Skeletal muscle cell (primary cell): ENCODE results near the gene TAS1R1.
A peak's percentile ranks its signal among the peaks of the same experiment; 100 is the strongest.
"Not testable (repeated sequence)": the region's sequence is repeated elsewhere in the genome, so short reads cannot be mapped to it uniquely, and the experiment has no call there.

Source experiments
- DNase-seq: peaks from one replicate; pipeline ENCODE4 v3.0.0-alpha.2; 2010; ENCODE audit warnings: low read depth
- H3K4me3 ChIP-seq: 2 replicates; pipeline ENCODE4 v1.5.1; 2011; ENCODE audit warnings: low read depth, mild to moderate bottlenecking, control low read depth, low read length, moderate library complexity

Gene TAS1R1

GRCh38 chr1:6585841-6586240 is 30.7 kb downstream of the TAS1R1 start:
- DNase-seq: no peak
- H3K4me3 ChIP-seq: no peak overlapping the region

DNA sequence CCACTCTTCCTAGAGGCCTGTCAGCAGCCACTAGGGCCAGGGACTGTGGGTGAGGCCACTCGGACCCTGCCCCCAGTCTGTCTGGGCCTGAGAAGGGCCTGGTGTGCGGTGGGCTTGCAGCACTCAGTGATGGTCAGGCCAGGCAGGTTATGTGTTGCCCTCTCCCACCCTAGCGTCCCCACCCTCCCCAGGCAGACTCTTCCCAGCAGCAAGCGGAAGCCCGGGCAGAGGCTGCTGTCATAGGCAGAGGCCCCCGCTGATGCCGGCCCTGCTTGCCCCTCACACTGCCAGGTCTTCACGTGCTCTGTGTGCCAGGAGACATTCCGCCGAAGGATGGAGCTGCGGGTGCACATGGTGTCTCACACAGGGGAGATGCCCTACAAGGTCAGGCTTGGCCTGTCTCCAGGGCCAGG is 31.3 kb downstream of the TAS1R1 start:
- no peak overlapping the region for H3K4me3 ChIP-seq
- DNase-seq: no peak

- DNase-seq: no peak
- no peak overlapping the region for H3K4me3 ChIP-seq
Measured at GRCh38 chr1:6587261-6588005, 32.3 kb downstream of the TAS1R1 start.

DNA sequence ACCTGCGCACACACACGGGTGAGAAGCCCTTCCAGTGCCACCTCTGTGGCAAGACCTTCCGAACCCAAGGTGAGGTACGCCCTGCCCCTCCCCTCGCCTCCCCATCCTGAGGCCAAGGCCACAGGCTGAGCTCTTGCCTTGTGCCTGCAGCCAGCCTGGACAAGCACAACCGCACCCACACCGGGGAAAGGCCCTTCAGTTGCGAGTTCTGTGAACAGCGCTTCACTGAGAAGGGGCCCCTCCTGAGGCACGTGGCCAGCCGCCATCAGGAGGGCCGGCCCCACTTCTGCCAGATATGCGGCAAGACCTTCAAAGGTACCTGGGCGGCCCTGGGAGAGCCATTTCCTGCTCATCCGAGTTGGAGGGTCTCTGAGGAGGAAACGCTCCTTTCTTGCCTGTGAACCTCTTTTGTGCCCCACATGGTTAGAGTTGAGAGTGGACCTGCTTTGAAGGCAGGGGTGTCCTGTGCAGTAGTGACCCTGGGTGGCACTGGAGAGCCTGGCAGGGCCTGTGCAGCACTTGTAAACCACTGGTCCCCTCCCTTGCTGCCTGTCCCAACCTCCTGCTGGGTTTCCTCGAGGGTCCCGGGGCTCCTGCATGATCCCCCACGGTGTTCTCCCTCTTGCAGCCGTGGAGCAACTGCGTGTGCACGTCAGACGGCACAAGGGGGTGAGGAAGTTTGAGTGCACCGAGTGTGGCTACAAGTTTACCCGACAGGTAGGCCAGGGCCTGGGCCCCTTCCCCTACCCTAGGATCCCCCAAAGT is 33.2 kb downstream of the TAS1R1 start:
- no peak overlapping the region for H3K4me3 ChIP-seq
- no peak for DNase-seq

- H3K4me3 ChIP-seq: no peak overlapping the region
- no peak for DNase-seq
Measured at GRCh38 chr1:6588893-6589520, 33.9 kb downstream of the TAS1R1 start.

DNA sequence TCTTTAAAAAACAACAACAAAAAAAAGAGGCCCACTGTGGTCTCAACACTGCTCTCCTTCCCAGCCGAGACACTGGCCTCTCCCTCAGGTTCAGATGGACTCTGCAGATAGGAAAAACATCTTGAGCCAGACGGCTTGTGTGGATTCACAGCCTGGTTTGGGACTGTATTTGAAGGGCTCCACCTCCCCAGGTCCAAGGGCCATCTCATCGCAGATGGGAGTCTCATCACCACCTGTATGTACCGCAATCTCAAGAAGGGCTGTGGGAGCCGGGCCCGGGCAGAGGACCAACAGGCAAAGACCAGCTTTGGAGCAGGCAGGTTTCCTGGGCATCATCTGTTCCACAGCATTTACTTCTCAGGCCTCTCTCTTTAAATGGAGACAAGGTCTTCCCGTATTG is 34.9 kb downstream of the TAS1R1 start:
- DNase-seq: no peak
- no peak overlapping the region for H3K4me3 ChIP-seq

GRCh38 chr1:6591222-6591621 is 36.1 kb downstream of the TAS1R1 start:
- DNase-seq: no peak
- H3K4me3 ChIP-seq: no peak overlapping the region

DNA sequence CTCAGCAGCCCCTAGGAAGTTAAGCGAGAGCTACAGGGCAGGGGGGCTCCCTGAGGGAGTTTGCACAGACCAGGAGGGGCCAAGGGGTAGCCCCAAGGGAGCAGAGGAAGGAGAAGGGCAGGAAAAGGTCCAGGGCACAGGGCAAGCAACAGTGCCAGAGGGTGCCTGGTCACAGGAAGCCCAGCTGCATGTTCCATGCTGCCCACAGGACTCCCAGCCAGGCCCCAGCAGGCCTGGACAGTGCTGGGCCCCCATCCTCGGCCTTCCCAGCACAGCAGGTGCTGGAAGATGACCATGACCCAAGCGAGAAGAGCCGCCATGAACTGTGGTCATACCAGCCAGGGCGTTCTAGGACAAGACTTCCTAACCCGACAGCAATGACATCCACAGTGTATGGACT is 36.5 kb downstream of the TAS1R1 start:
- DNase-seq: no peak
- no peak overlapping the region for H3K4me3 ChIP-seq

GRCh38 chr1:6592441-6592840 is 37.3 kb downstream of the TAS1R1 start:
- no peak overlapping the region for H3K4me3 ChIP-seq
- no peak for DNase-seq

DNA sequence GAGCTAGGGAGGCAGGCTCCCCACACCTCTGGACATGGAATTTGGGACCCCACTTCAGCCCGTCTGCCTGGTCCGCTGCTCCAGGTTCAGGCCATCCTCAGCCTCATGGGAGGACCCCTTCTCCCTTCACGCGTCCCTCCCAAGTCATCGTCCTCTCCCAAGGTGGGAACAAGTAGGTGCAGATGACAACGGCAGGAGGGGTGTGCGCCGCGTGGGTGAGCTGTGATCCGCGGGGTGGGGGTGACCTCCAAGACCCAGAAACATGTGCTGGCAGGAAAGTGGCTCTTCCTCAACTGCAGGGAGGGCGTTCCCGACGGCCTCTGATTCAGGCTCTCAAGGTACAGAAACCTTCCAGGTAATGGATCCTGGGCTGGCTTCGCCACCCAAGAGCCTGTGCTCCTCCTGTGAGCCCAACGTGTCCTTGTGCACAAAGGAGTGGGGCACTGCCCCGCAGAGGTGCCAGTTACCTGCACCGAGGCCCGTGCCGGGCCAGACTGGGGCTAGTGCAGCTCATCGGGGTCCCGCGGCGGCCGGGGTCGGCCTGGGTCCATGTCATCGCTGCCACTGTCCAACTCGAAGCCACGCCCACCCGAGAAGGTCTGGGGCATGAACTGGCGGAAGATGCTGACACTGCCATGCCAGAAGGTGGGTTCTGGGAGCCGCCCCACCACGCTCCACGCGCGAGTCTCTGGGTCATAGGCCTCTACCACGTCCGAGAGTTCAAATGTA is 37.9 kb downstream of the TAS1R1 start:
- no peak overlapping the region for H3K4me3 ChIP-seq
- no peak for DNase-seq

- no peak overlapping the region for H3K4me3 ChIP-seq
- DNase-seq: no peak
Measured at GRCh38 chr1:6593810-6594209, 38.7 kb downstream of the TAS1R1 start.

GRCh38 chr1:6594977-6595740 is 40.1 kb downstream of the TAS1R1 start:
- no peak overlapping the region for H3K4me3 ChIP-seq
- no peak for DNase-seq

- DNase-seq: no peak
Measured at GRCh38 chr1:6596351-6596750, 41.2 kb downstream of the TAS1R1 start.

DNA sequence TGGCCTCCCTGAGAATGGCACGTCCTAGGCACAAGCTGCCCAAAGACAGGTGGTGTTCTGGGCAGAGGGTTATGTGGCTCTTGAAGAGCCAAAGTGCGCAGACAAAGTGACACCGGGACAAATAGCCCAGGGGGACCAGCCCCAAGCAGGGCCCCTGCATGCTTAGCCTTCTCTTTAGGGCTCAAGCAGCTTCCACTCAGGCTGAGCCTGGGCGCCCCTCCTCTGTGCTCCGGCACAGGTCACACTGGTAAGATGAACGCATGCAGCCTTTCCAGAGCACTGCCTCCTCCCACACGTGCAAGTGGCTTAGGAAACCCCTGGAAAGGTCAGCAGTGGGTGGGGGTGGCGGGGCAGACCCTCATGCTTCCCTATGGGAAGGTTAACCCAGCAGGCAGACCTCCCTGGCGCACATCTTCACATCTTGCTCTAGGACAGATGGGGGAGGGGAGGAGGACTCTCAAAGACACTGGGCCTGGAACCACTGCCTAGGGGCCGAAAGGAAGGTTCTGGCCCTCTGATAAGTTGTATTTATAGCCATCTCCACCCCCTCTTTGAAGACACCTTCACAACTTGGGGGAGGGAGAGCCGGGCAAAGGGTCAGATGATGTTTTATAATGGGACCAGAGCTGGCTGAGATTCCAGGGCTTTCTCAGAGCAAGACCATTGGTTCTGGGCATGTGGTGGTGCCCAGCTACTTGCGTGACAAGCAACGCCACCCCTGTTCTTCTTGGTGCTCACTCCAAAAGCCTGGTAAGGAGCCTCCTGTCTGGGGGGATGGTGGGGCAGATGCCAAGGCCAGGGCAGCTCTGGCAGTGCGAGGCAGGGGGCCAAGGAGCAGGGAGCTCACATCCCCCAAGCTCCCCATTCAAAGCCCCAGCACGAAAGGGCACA is 42.0 kb downstream of the TAS1R1 start:
- no peak for DNase-seq

More at GRCh38 chr1:6596351-6596750, 41.2 kb downstream of the TAS1R1 start:
- no peak overlapping the region for H3K4me3 ChIP-seq

DNA sequence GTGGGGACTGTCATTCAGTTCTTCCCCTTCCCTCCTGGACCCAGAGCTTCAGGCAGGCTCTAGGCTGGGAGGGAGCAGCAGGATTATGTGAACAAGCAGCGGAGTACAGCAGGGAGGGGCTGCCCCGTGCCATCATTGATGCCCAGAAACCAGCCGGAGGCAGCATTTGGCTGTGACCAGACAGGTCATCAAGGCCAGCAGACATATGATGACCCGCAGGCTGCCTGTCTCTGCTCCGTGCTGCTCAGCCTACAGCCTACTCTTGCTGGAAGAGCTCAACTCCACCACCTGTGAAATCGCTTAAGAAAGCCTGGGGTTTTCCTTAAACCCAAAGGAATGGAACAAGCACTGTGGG is 42.6 kb downstream of the TAS1R1 start:
- H3K4me3 ChIP-seq: no peak overlapping the region
- DNase-seq: no peak

More for the DNA sequence above, 42.0 kb downstream of the TAS1R1 start:
- no peak overlapping the region for H3K4me3 ChIP-seq

DNA sequence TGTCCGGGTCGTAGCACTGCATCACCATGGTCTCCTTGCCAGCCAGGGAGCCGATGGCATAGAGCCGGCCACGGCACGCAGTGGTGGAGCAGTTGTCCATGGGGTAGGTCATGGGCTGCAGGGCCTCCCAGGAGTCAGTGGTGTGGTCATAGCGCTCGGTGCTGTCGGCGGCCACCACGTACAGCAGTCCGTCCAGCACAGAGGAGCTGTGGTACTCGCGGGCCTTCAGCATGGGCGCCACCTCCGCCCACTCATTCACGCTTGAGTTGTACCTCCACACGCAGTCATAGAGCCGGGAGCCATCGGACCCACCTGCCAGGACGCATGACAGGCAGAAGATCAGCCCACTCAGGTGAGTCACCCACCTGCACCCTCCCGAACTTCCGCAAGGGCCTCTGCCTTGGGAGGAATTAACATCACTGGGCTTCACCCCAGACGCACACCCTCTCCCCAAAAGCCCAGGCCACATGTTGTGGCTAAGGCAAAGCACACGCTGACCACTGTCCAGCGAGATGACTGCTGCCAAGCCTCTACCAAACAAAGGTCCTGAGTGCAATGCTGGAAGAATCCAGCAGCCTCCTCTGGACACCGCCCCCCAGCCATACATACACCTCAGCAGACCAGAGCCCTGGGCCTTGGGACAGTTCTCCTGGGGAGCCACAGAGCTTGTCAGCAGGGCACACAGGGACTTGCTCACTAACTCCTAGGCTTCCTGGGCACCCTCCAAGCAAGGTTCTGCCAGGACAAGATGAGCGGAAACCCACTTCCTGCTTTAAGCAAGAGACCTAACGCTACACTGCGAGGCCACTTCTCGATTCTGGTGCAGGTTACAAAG is 44.3 kb downstream of the TAS1R1 start:
- DNase-seq: no peak
- H3K4me3 ChIP-seq: peak overlapping the region; percentile 97

- H3K4me3 ChIP-seq: peak overlapping the region; percentile 97
- not testable (repeated sequence) for DNase-seq
Measured at GRCh38 chr1:6599991-6600390, 44.9 kb downstream of the TAS1R1 start.
